ENCODE measurements around the gene ZFPM1. TPM values are rescaled to one million over a fixed set of nuclear protein-coding genes. Genes with fewer than 3 reads are reported as not detected.

Gene ZFPM1
- total and polyA plus RNA-seq, 4 donors, result 0.19 to 12.8 (median 5.3) TPM

GRCh38 chr16:88459366-88460073 is 6.4 kb downstream of the ZFPM1 start:
- H3K4me1 ChIP-seq (ENCODE audit: control insufficient read depth in 4 of 4, insufficient read depth in 4 of 4, low read length in 3 of 4), result peaks cover 8 to 72% (median 31%) of the 10 kb centered on the region in 4 donors
- no peaks in the 10 kb centered on the region for H3K27me3 ChIP-seq (ENCODE audit: control insufficient read depth in 4 of 4, insufficient read depth in 4 of 4, low read length in 3 of 4)
- H3K9me3 ChIP-seq (ENCODE audit: control insufficient read depth in 4 of 4, low read length in 3 of 4), result no peaks in the 10 kb centered on the region
- WGBS, result 84% methylated on average over 8 of the region's 8 CpGs
- no peak for DNase-seq (ENCODE audit: low spot score)
- H3K9ac ChIP-seq (ENCODE audit: low read depth in 1 of 2, low read length in 2 of 2), result no peak overlapping the region
- H3K4me3 ChIP-seq (ENCODE audit: low read depth in 1 of 3, low read length in 3 of 3), result no peak overlapping the region
- H3K36me3 ChIP-seq (ENCODE audit: control insufficient read depth in 4 of 4, insufficient read depth in 3 of 4, low read depth in 1 of 4, low read length in 3 of 4), result peaks cover 0 to 1% (median 0%) of the 10 kb centered on the region in 4 donors
- peak overlapping the region in 1 of 2 donors; percentile 23 for H3K27ac ChIP-seq (ENCODE audit: low read depth in 1 of 2, low read length in 2 of 2)
- TF ChIP-seq YY1 (IDR thresholded peaks at IDR 0.05) (no peak), HNF4A (conservative IDR thresholded peaks at IDR 0.05) (no peak), NR2F2 (IDR thresholded peaks at IDR 0.05) (no peak), EGR1 (IDR thresholded peaks at IDR 0.05; ENCODE audit: low read depth in 2 of 2) (no peak), CTCF (IDR thresholded peaks at IDR 0.05; ENCODE audit: low read depth, low read length, missing input control) (no peak), FOXA1 (IDR thresholded peaks at IDR 0.05) (no peak)

- H3K4me3 ChIP-seq (ENCODE audit: low read depth in 1 of 3, low read length in 3 of 3), result no peak overlapping the region
- no peaks in the 10 kb centered on the region for H3K27me3 ChIP-seq (ENCODE audit: control insufficient read depth in 4 of 4, insufficient read depth in 4 of 4, low read length in 3 of 4)
- H3K27ac ChIP-seq (ENCODE audit: low read depth in 1 of 2, low read length in 2 of 2), result no peak overlapping the region
- H3K9ac ChIP-seq (ENCODE audit: low read depth in 1 of 2, low read length in 2 of 2), result no peak overlapping the region
- H3K36me3 ChIP-seq (ENCODE audit: control insufficient read depth in 4 of 4, insufficient read depth in 3 of 4, low read depth in 1 of 4, low read length in 3 of 4), result no peaks in the 10 kb centered on the region
- H3K4me1 ChIP-seq (ENCODE audit: control insufficient read depth in 4 of 4, insufficient read depth in 4 of 4, low read length in 3 of 4), result peaks cover 14 to 73% (median 33%) of the 10 kb centered on the region in 4 donors
- no peak for TF ChIP-seq HNF4A (conservative IDR thresholded peaks at IDR 0.05)
- no peak for TF ChIP-seq GABPA (IDR thresholded peaks at IDR 0.05 in 1 of 2, conservative IDR thresholded peaks at IDR 0.05 in 1 of 2)
- no peak for TF ChIP-seq MAX (IDR thresholded peaks at IDR 0.05)
- no peak for TF ChIP-seq REST (IDR thresholded peaks at IDR 0.05)
- no peak for TF ChIP-seq RXRA (IDR thresholded peaks at IDR 0.05)
- no peak for TF ChIP-seq HNF4G (IDR thresholded peaks at IDR 0.05)
- no peak for TF ChIP-seq FOXA2 (IDR thresholded peaks at IDR 0.05)
- no peak for TF ChIP-seq SP1 (IDR thresholded peaks at IDR 0.05)
- no peak for TF ChIP-seq FOXA1 (IDR thresholded peaks at IDR 0.05)
- no peak for TF ChIP-seq EGR1 (IDR thresholded peaks at IDR 0.05; ENCODE audit: low read depth in 2 of 2)
- no peak for TF ChIP-seq NR2F2 (IDR thresholded peaks at IDR 0.05)
- no peak for TF ChIP-seq YY1 (IDR thresholded peaks at IDR 0.05)
- TF ChIP-seq RAD21 (IDR thresholded peaks at IDR 0.05), result no peak
- TF ChIP-seq ATF3 (IDR thresholded peaks at IDR 0.05), result no peak
- no peak for TF ChIP-seq ZBTB33 (IDR thresholded peaks at IDR 0.05)
- no peak for TF ChIP-seq CTCF (IDR thresholded peaks at IDR 0.05; ENCODE audit: low read depth, low read length, missing input control)
- no peak for TF ChIP-seq TAF1 (conservative IDR thresholded peaks at IDR 0.05)
- no peak for TF ChIP-seq JUND (IDR thresholded peaks at IDR 0.05)
- no peak for DNase-seq (ENCODE audit: low spot score)
- no peaks in the 10 kb centered on the region for H3K9me3 ChIP-seq (ENCODE audit: control insufficient read depth in 4 of 4, low read length in 3 of 4)
- 89% methylated on average over 32 of the region's 32 CpGs for WGBS
These were observed 7.6 kb downstream of the ZFPM1 start for GRCh38 chr16:88460496-88461330.

All from liver (tissue), 9 donors.